SU-DHL-6 (cell line): ENCODE data around the gene INPP1.
"Not testable (repeated sequence)": the region's sequence is repeated elsewhere in the genome, so short reads cannot be mapped to it uniquely, and the experiment has no call there.

Experiments
- H2AFZ ChIP-seq: fragments of 200-600 bp; sonication (generic); 2 replicates; pipeline ENCODE4 v1.6.1; 2014; ENCODE audit warnings: low read depth, mild to moderate bottlenecking, moderate library complexity, mixed read lengths, antibody characterized with exemption, low read length; ENCODE audit not compliant: severe bottlenecking
- H3F3A ChIP-seq: fragments of 200-600 bp; shearing (Covaris generic); 2 replicates; pipeline ENCODE4 v1.6.0; 2016; ENCODE audit warnings: antibody characterized with exemption, mild to moderate bottlenecking; ENCODE audit not compliant: insufficient read depth
- H3K27ac ChIP-seq: fragments of 200-600 bp; sonication (generic); 2 replicates; pipeline ENCODE4 v1.5.1; 2016; ENCODE audit warnings: low read depth, mild to moderate bottlenecking, low read length, moderate library complexity, mixed read lengths
- H3K27me3 ChIP-seq: fragments of 200-600 bp; sonication (generic), shearing (Covaris generic); 2 replicates; pipeline ENCODE4 v1.6.0; 2014; ENCODE audit warnings: mild to moderate bottlenecking, low read length
- H3K36me3 ChIP-seq: fragments of 200-600 bp; sonication (generic); 2 replicates; pipeline ENCODE4 v1.6.1; 2014; ENCODE audit warnings: mild to moderate bottlenecking, low read length, mixed read lengths
- H3K4me2 ChIP-seq: fragments of 300-600, 200-600 bp; shearing (Covaris generic), sonication (generic); 2 replicates; pipeline ENCODE4 v1.6.0; 2014; ENCODE audit warnings: low read length, low read depth, mild to moderate bottlenecking; ENCODE audit not compliant: poor library complexity, severe bottlenecking
- H3K4me3 ChIP-seq: fragments of 200-600 bp; sonication (generic); 2 replicates; pipeline ENCODE4 v1.5.1; 2014; ENCODE audit warnings: antibody characterized with exemption, low read length, mild to moderate bottlenecking, mixed read lengths; ENCODE audit not compliant: insufficient read depth, poor library complexity, severe bottlenecking
- H3K79me2 ChIP-seq: fragments of 200-600 bp; sonication (generic); 2 replicates; pipeline ENCODE4 v1.6.1; 2014; ENCODE audit warnings: mild to moderate bottlenecking, low read length, moderate library complexity; ENCODE audit not compliant: insufficient read depth
- H3K9ac ChIP-seq: fragments of 200-600 bp; sonication (generic); 2 replicates; pipeline ENCODE4 v1.7.0; 2014; ENCODE audit warnings: mild to moderate bottlenecking, low read length
- H3K9me2 ChIP-seq: fragments of 200-600 bp; sonication (generic); replicated peaks from 2 replicates; pipeline ENCODE4 v1.6.1; 2014; ENCODE audit warnings: low read length; ENCODE audit not compliant: insufficient read depth
- H3K9me3 ChIP-seq: fragments of 200-600 bp; sonication (generic); 2 replicates; pipeline ENCODE4 v1.6.1; 2014; ENCODE audit warnings: low read length, mixed read lengths; ENCODE audit not compliant: insufficient read depth
- H4K20me1 ChIP-seq: fragments of 200-600 bp; sonication (generic); 2 replicates; pipeline ENCODE4 v1.6.1; 2014; ENCODE audit warnings: low read depth, mild to moderate bottlenecking, antibody characterized with exemption, low read length, moderate library complexity, mixed read lengths
- EZH2phosphoT487 ChIP-seq: fragments of 200-600 bp; sonication (generic), shearing (Covaris generic); conservative IDR thresholded peaks from 2 replicates; pipeline ENCODE4 v1.6.1; 2018; ENCODE audit warnings: mild to moderate bottlenecking, antibody characterized with exemption, low read length, moderate library complexity, mixed read lengths
- TF ChIP-seq, protein P1 (sequence below): fragments of 200-600 bp; sonication (generic); IDR thresholded peaks from one replicate; pipeline ENCODE4 v1.5.1; 2017; ENCODE audit warnings: antibody characterized with exemption, mild to moderate bottlenecking, low read length, moderate library complexity; ENCODE audit not compliant: insufficient read depth, poor library complexity, severe bottlenecking

The INPP1 gene, protein sequence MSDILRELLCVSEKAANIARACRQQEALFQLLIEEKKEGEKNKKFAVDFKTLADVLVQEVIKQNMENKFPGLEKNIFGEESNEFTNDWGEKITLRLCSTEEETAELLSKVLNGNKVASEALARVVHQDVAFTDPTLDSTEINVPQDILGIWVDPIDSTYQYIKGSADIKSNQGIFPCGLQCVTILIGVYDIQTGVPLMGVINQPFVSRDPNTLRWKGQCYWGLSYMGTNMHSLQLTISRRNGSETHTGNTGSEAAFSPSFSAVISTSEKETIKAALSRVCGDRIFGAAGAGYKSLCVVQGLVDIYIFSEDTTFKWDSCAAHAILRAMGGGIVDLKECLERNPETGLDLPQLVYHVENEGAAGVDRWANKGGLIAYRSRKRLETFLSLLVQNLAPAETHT

DNA sequence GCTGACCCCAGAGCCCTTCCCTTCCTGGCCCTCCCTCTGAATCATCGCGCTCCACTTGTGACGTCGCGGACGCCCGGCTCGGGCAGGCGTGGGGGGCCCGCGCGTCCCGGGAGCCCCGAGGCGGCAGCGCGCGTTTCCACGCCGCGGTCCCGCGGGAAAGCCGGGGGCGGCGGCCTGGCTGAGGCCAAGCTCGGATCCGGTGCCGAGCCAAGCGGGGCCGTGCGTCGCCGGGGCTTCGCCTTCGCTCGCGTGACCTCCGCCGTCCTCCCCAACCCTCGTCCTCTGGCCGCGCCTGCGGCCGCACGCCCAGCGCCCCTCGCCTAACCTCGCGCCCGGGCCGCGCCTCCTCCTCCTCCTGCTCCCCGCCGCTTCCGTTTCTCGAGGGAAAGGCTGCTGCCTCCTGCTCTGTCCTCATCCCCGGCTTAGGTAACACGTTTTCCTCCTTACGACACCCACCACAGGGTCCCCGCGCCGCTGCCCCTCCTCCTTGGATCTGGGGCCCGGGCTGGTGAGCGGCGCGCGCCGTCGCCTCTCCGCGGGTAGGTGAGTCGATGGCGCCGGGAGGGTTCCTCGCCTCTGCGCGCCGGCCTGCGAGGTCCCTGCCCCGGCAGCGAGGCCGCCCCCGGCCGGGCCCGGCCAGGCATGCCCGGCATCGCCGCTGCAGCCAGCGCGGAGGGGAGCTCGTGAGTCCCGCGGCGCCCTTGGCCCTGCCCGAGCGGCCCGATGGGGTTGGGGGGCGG, at the start of gene INPP1:
Gene INPP1 (plus strand): TSS at position 54 of the 740 bp plus-strand sequence. CDS start 16,514 bp downstream, outside the sequence.
- Histone ChIP-seq H3K4me2 (peak within 1 kb of the TSS; percentile 59), H3K27me3 (no peaks in the 10 kb centered on the region), H3K9ac (peak within 1 kb of the TSS; percentile 27; the same call in 1 of the 2 replicates), H2AFZ (peak within 1 kb of the TSS; percentile 79), H3K9me3 (no peaks in the 10 kb centered on the region), H3K79me2 (no peaks in the 10 kb centered on the region), H3F3A (no peaks in the 10 kb centered on the region), H3K36me3 (no peaks in the 10 kb centered on the region), H4K20me1 (no peaks in the 10 kb centered on the region), H3K4me3 (peak within 1 kb of the TSS; percentile 39), H3K27ac (no peak within 1 kb of the TSS), H3K9me2 (no peaks in the 10 kb centered on the region)
- TF ChIP-seq EZH2phosphoT487 = no peak
- TF ChIP-seq, protein P1, sequence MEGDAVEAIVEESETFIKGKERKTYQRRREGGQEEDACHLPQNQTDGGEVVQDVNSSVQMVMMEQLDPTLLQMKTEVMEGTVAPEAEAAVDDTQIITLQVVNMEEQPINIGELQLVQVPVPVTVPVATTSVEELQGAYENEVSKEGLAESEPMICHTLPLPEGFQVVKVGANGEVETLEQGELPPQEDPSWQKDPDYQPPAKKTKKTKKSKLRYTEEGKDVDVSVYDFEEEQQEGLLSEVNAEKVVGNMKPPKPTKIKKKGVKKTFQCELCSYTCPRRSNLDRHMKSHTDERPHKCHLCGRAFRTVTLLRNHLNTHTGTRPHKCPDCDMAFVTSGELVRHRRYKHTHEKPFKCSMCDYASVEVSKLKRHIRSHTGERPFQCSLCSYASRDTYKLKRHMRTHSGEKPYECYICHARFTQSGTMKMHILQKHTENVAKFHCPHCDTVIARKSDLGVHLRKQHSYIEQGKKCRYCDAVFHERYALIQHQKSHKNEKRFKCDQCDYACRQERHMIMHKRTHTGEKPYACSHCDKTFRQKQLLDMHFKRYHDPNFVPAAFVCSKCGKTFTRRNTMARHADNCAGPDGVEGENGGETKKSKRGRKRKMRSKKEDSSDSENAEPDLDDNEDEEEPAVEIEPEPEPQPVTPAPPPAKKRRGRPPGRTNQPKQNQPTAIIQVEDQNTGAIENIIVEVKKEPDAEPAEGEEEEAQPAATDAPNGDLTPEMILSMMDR = peak; percentile 21

DNA sequence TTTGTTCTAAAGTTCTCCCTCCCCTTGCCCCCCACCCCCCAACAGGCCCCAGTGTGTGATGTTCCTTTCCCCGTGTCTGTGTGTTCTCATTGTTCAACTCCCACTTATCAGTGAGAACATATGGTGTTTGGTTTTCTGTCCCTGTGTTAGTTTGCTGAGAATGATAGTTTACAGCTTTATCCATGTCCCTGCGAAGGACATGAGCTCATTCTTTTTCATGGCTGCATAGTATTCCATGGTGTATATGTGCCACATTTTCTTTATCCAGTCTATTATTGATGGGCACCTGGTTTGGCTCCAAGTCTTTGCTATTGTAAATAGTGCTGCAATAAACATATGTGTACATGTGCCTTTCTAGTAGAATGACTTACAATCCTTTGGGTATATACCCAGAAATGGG, 45.5 kb upstream of the INPP1 start:
- not testable (repeated sequence) for H3K27me3 ChIP-seq, H3K79me2 ChIP-seq, H2AFZ ChIP-seq

DNA sequence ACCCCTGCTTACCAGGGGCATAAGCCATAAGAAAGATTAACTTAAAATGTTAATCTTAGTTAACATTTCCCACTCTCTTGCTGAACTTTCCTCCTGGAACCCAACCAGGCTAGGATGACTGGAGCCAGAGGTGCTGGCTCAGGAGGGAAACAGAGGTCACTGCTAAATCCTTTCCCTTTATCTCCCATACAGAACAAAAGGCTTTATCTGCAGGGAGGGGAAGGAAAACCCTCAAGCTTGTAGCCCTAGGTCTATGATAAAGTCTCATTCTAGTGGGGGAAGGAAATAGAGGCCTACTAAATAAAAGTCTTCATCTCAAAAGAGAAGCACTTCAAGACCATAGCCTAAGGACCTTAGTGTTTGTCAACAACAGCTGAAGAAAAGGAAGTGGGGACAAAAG, 42.4 kb upstream of the INPP1 start:
- no peak overlapping the region for H3K4me3 ChIP-seq
- no peak overlapping the region for H3K4me2 ChIP-seq
- H3K36me3 ChIP-seq = 0 out of 2 replicates have a peak, but pooled peaks cover 2% of the 10 kb centered on the region
- H3K27me3 ChIP-seq = no peaks in the 10 kb centered on the region
- TF ChIP-seq EZH2phosphoT487 = no peak
- TF ChIP-seq, protein P1 = no peak
- H3K9ac ChIP-seq = no peak overlapping the region
- H3K27ac ChIP-seq = no peak overlapping the region
- H3K9me2 ChIP-seq = no peaks in the 10 kb centered on the region
- H3F3A ChIP-seq = no peaks in the 10 kb centered on the region
- H3K9me3 ChIP-seq = no peaks in the 10 kb centered on the region
- no peak overlapping the region for H2AFZ ChIP-seq
- H3K79me2 ChIP-seq = peaks cover 11% of the 10 kb centered on the region
- no peaks in the 10 kb centered on the region for H4K20me1 ChIP-seq

More for the DNA sequence above, 45.5 kb upstream of the INPP1 start:
- not testable (repeated sequence) for H3K4me3 ChIP-seq, H3K36me3 ChIP-seq, H3K9me2 ChIP-seq, H4K20me1 ChIP-seq, H3K4me2 ChIP-seq, H3K9me3 ChIP-seq, H3K9ac ChIP-seq, H3F3A ChIP-seq, H3K27ac ChIP-seq

DNA sequence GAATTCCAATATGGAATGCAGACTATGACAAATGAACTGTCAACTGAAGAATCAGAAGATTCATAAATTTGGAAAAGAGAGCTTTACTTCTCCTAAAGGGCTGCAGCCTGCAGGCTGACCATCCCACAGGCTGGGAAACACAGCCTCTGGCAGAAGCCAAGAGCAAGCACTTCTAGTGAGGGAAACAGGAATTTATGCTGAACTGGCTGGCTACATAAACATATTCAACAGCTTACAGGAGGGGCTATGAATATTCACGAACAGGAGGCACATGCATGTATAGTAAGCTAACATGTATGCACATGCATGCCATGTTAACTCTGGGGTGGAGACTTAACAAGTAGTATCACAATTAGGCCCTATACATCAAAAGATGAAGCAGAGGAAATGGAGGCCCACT, 41.3 kb upstream of the INPP1 start:
- 0 out of 2 replicates have a peak, but pooled peaks cover 2% of the 10 kb centered on the region for H3K36me3 ChIP-seq
- H3K9me3 ChIP-seq = no peaks in the 10 kb centered on the region
- no peaks in the 10 kb centered on the region for H3K27me3 ChIP-seq
- no peaks in the 10 kb centered on the region for H4K20me1 ChIP-seq
- no peak overlapping the region for H3K4me3 ChIP-seq
- no peak overlapping the region for H3K27ac ChIP-seq
- H3K9ac ChIP-seq = no peak overlapping the region
- no peak overlapping the region for H3K4me2 ChIP-seq
- no peaks in the 10 kb centered on the region for H3F3A ChIP-seq
- no peaks in the 10 kb centered on the region for H3K9me2 ChIP-seq
- peaks cover 11% of the 10 kb centered on the region for H3K79me2 ChIP-seq
- no peak for TF ChIP-seq EZH2phosphoT487
- TF ChIP-seq, protein P1 = no peak
- H2AFZ ChIP-seq = no peak overlapping the region
